H1 (cell line): ENCODE measurements around the gene DACT1. TPM values are rescaled to one million over a fixed set of nuclear protein-coding genes. Genes with fewer than 3 reads are reported as not detected.

Source experiments
- CTCF ChIA-PET: fragments of 300-600 bp; sonication (Branson Sonifier 250); formaldehyde crosslinking; loops from one replicate; lab custom pipeline; 2021; ENCODE audit not compliant: partially characterized antibody; lab: Charles Lee
- POLR2A ChIA-PET: fragments of 300-600 bp; sonication (Branson Sonifier 250); formaldehyde crosslinking; loops from one replicate; lab custom pipeline; 2021; ENCODE audit warnings: inconsistent platforms; ENCODE audit not compliant: partially characterized antibody; lab: Charles Lee
- DNase-seq, 2 experiments: peaks; one replicate each; pipeline versions ENCODE4 v3.0.0 to v3.0.0-alpha.2; 2010 to 2022; ENCODE audit warnings: low spot score in 2 of 2, low read depth in 1 of 2, mixed read lengths in 1 of 2
- FAIRE-seq: peaks from 2 replicates; lab custom pipeline; 2011; peaks lifted over from hg19 to GRCh38; lab: Jason Lieb, UNC
- H2AFZ ChIP-seq: 2 replicates; pipeline ENCODE4 v1.8.1; 2012; ENCODE audit warnings: low read length, inconsistent platforms
- H2AK5ac ChIP-seq: 2 replicates; pipeline ENCODE4 v1.6.1; 2013; ENCODE audit warnings: low read depth, low read length
- H2BK120ac ChIP-seq: replicated peaks from 2 replicates; pipeline ENCODE3; 2013; ENCODE audit warnings: low read depth, low read length, inconsistent platforms
- H2BK12ac ChIP-seq: 2 replicates; pipeline ENCODE4 v1.6.1; 2013; ENCODE audit warnings: low read depth, low read length
- H2BK15ac ChIP-seq: 2 replicates; pipeline ENCODE4 v1.6.1; 2013; ENCODE audit warnings: low read length
- H2BK20ac ChIP-seq: 2 replicates; pipeline ENCODE4 v1.6.1; 2013; ENCODE audit warnings: low read length
- H2BK5ac ChIP-seq: 2 replicates; pipeline ENCODE4 v1.6.1; 2013; ENCODE audit warnings: low read depth, low read length
- H3K14ac ChIP-seq: 2 replicates; pipeline ENCODE4 v1.6.1; 2013; ENCODE audit warnings: inconsistent platforms; ENCODE audit not compliant: insufficient read length
- H3K18ac ChIP-seq: 2 replicates; pipeline ENCODE4 v1.6.1; 2013; ENCODE audit warnings: low read length; ENCODE audit errors: extremely low read depth
- H3K23ac ChIP-seq: 2 replicates; pipeline ENCODE4 v1.6.1; 2013; ENCODE audit warnings: inconsistent platforms; ENCODE audit not compliant: insufficient read length
- H3K23me2 ChIP-seq: 2 replicates; pipeline ENCODE4 v1.6.1; 2013; ENCODE audit warnings: low read depth, low read length
- H3K27ac ChIP-seq: 2 replicates; pipeline ENCODE4 v1.6.1; 2011; ENCODE audit warnings: low read depth, low read length, inconsistent platforms
- H3K27me3 ChIP-seq, 4 experiments: replicated peaks in 1 of 4; 1 replicate in 1 of 4; 2 replicates in 3 of 4; pipeline versions ENCODE4 v1.6.1 to v1.8.1; 2011 to 2013; ENCODE audit warnings: low read length in 3 of 4, mild to moderate bottlenecking in 3 of 4, inconsistent platforms in 2 of 4, mixed read lengths in 2 of 4, moderate library complexity in 1 of 4; ENCODE audit not compliant: control insufficient read depth in 3 of 4, insufficient read depth in 3 of 4; ENCODE audit errors: extremely low read depth in 1 of 4
- H3K36me3 ChIP-seq, 4 experiments: 2 replicates each; pipeline versions ENCODE4 v1.6.1 to v1.8.1; 2011 to 2013; ENCODE audit warnings: mild to moderate bottlenecking in 4 of 4, low read length in 3 of 4, moderate library complexity in 2 of 4, control low read depth in 1 of 4, inconsistent platforms in 1 of 4; ENCODE audit not compliant: insufficient read depth in 4 of 4, control insufficient read depth in 2 of 4
- H3K4ac ChIP-seq: replicated peaks from 2 replicates; pipeline ENCODE3; 2013; ENCODE audit warnings: low read length, low read depth, mixed read lengths, inconsistent platforms; ENCODE audit not compliant: insufficient read length
- H3K4me1 ChIP-seq, 4 experiments: replicated peaks in 1 of 4; 1 replicate in 1 of 4; 2 replicates in 3 of 4; pipeline versions ENCODE4 v1.6.1 to v1.8.1; 2011 to 2013; ENCODE audit warnings: low read length in 3 of 4, inconsistent platforms in 2 of 4, mixed read lengths in 1 of 4; ENCODE audit not compliant: insufficient read depth in 4 of 4, control insufficient read depth in 3 of 4
- H3K4me2 ChIP-seq, 2 experiments: 2 replicates each; pipeline versions ENCODE4 v1.6.1 to v1.8.1; 2011 to 2013; ENCODE audit warnings: low read depth in 2 of 2, low read length in 2 of 2, control low read depth in 1 of 2, inconsistent platforms in 1 of 2, mild to moderate bottlenecking in 1 of 2; ENCODE audit not compliant: insufficient read depth in 1 of 2
- H3K4me3 ChIP-seq, 4 experiments: fragments of 200-600, 300-600 bp in 1 of 4; sonication (generic), shearing (Covaris generic), sonication (Bioruptor Twin) in 1 of 4; 2 replicates each; pipeline versions ENCODE4 v1.5.1 to v1.8.1; 2011 to 2016; ENCODE audit warnings: low read length in 4 of 4, low read depth in 3 of 4, control low read depth in 2 of 4, inconsistent platforms in 2 of 4, mild to moderate bottlenecking in 2 of 4, mixed read lengths in 1 of 4, moderate library complexity in 1 of 4; ENCODE audit not compliant: insufficient read depth in 2 of 4; ENCODE audit errors: extremely low read depth in 1 of 4
- H3K56ac ChIP-seq: replicated peaks from 2 replicates; pipeline ENCODE3; 2013; ENCODE audit warnings: low read depth, mild to moderate bottlenecking, mixed read lengths, low read length, inconsistent platforms; ENCODE audit not compliant: insufficient read length
- H3K79me1 ChIP-seq: 2 replicates; pipeline ENCODE4 v1.6.1; 2013; ENCODE audit warnings: low read depth, low read length, control low read depth
- H3K79me2 ChIP-seq, 2 experiments: 2 replicates each; pipeline versions ENCODE4 v1.6.1 to v1.8.1; 2012 to 2013; ENCODE audit warnings: low read length in 2 of 2, mild to moderate bottlenecking in 2 of 2, inconsistent platforms in 1 of 2; ENCODE audit not compliant: insufficient read depth in 2 of 2, control insufficient read depth in 1 of 2
- H3K9ac ChIP-seq, 4 experiments: replicated peaks in 1 of 4; 1 replicate in 1 of 4; 2 replicates in 3 of 4; pipeline versions ENCODE4 v1.6.1 to v1.8.1; 2011 to 2013; ENCODE audit warnings: low read depth in 3 of 4, low read length in 3 of 4, control low read depth in 2 of 4, mild to moderate bottlenecking in 2 of 4, moderate library complexity in 2 of 4, inconsistent platforms in 1 of 4; ENCODE audit errors: extremely low read depth in 1 of 4
- H3K9me3 ChIP-seq, 2 experiments: 2 replicates each; pipeline versions ENCODE4 v1.6.1 to v1.8.1; 2012 to 2013; ENCODE audit warnings: mild to moderate bottlenecking in 2 of 2, moderate library complexity in 2 of 2, control low read depth in 1 of 2, inconsistent platforms in 1 of 2, low read depth in 1 of 2, low read length in 1 of 2, mixed read lengths in 1 of 2; ENCODE audit not compliant: insufficient read depth in 2 of 2
- H4K20me1 ChIP-seq, 2 experiments: replicated peaks in 1 of 2; 2 replicates each; pipeline versions ENCODE3 to v1.8.1; 2011 to 2013; ENCODE audit warnings: inconsistent platforms in 2 of 2, low read length in 2 of 2, mild to moderate bottlenecking in 1 of 2; ENCODE audit not compliant: insufficient read depth in 2 of 2, control insufficient read depth in 1 of 2
- H4K5ac ChIP-seq: 2 replicates; pipeline ENCODE4 v1.6.1; 2013; ENCODE audit warnings: low read length, low read depth, mixed read lengths, inconsistent platforms; ENCODE audit not compliant: insufficient read length
- H4K8ac ChIP-seq: 2 replicates; pipeline ENCODE4 v1.8.0; 2013; ENCODE audit warnings: mild to moderate bottlenecking, moderate library complexity, low read length, inconsistent platforms; ENCODE audit not compliant: insufficient read depth; ENCODE audit errors: extremely low read depth
- H4K91ac ChIP-seq: replicated peaks from 2 replicates; pipeline ENCODE3; 2013; ENCODE audit warnings: low read length, mixed read lengths, inconsistent platforms; ENCODE audit not compliant: insufficient read length
- BACH1 ChIP-seq: IDR thresholded peaks from 2 replicates; pipeline ENCODE4 v1.6.1; 2012; ENCODE audit warnings: low read length, improper control_type of control experiment
- BRCA1 ChIP-seq: IDR thresholded peaks from 2 replicates; pipeline ENCODE4 v1.6.1; 2012; ENCODE audit warnings: low read depth, low read length, improper control_type of control experiment
- CTCF ChIP-seq, 3 experiments: IDR thresholded peaks; 1 replicate in 2 of 3; 2 replicates in 1 of 3; pipeline versions ENCODE4 v1.5.1 to v1.6.1; 2011; ENCODE audit warnings: low read length in 3 of 3, mild to moderate bottlenecking in 3 of 3, inconsistent platforms in 2 of 3, low read depth in 1 of 3, moderate library complexity in 1 of 3; ENCODE audit not compliant: insufficient read depth in 1 of 3; ENCODE audit errors: control extremely low read depth in 1 of 3
- FOSL1 ChIP-seq: IDR thresholded peaks from 2 replicates; pipeline ENCODE4 v1.6.1; 2011; ENCODE audit warnings: mild to moderate bottlenecking, low read depth, low read length, moderate library complexity; ENCODE audit not compliant: insufficient read depth
- HDAC6 ChIP-seq: IDR thresholded peaks from one replicate; pipeline ENCODE4 v1.7.1; 2012; ENCODE audit warnings: low read depth, mild to moderate bottlenecking, inconsistent platforms, low read length, moderate library complexity
- JUN ChIP-seq: IDR thresholded peaks from 2 replicates; pipeline ENCODE4 v1.6.1; 2011; ENCODE audit warnings: low read depth, mild to moderate bottlenecking, improper control_type of control experiment, low read length
- KDM4A ChIP-seq: IDR thresholded peaks from one replicate; pipeline ENCODE4 v1.7.1; 2012; ENCODE audit warnings: low read depth, mild to moderate bottlenecking, moderate library complexity, low read length, inconsistent platforms; ENCODE audit not compliant: severe bottlenecking
- RNF2 ChIP-seq: fragments of 200-900, 300-1000 bp; sonication (generic); IDR thresholded peaks from 2 replicates; pipeline ENCODE4 v1.7.1; 2016; ENCODE audit warnings: borderline replicate concordance, low read depth, mild to moderate bottlenecking, antibody characterized with exemption, low read length; ENCODE audit not compliant: poor library complexity, severe bottlenecking; ENCODE audit errors: missing control alignments
- SAP30 ChIP-seq: fragments of 300-600 bp; sonication (generic); IDR thresholded peaks from 2 replicates; pipeline ENCODE4 v1.7.1; 2012; ENCODE audit warnings: low read length, moderate library complexity, mild to moderate bottlenecking, inconsistent platforms; ENCODE audit not compliant: insufficient read depth, insufficient replicate concordance
- SRF ChIP-seq: IDR thresholded peaks from 2 replicates; pipeline ENCODE4 v1.6.1; 2011; ENCODE audit warnings: mild to moderate bottlenecking, low read depth, low read length, moderate library complexity
- TAF1 ChIP-seq: IDR thresholded peaks from 2 replicates; pipeline ENCODE4 v1.6.1; 2011; ENCODE audit warnings: mild to moderate bottlenecking, low read depth, low read length
- WGBS, 2 experiments: shearing (Covaris generic) in 1 of 2; methylation state at CpG; one replicate each; pipeline versions ENCODE4 v1.1.6 to v1.1.7; 2013 to 2015; ENCODE audit warnings: low lambda C conversion rate in 2 of 2, mixed read lengths in 2 of 2, inconsistent platforms in 1 of 2, low coverage in 1 of 2, missing lambda C conversion rate in 1 of 2; ENCODE audit not compliant: insufficient replicate concordance in 2 of 2, insufficient coverage in 1 of 2, insufficient read length in 1 of 2; ENCODE audit errors: extremely low coverage in 1 of 2, missing lambda C conversion rate in 1 of 2; 5-methylcytosine and 5-hydroxymethylcytosine counted together
- polyA plus RNA-seq, 7 experiments: library from polyadenylated mRNA; depleted of rRNA in 3 of 7; stranded (reverse) in 5 of 7; unstranded in 2 of 7; fragments of >200 nt in 5 of 7; fragments of 200-250 nt in 2 of 7; gene quantifications; 1 replicate in 5 of 7; 2 replicates in 1 of 7; 4 replicates in 1 of 7; pipeline versions ENCODE4 v1.2.1 to v1.2.3, GENCODE V29; 2011 to 2013; ENCODE audit warnings: missing spikeins in 2 of 7, mixed read lengths in 2 of 7
- total RNA-seq: library from RNA; stranded (reverse); fragmentation: NEBNext Ultra II Directional; extraction: Animal tissue kit (Norgen Biotek cat#: 25700); gene quantifications from 2 replicates; pipeline ENCODE4 v1.2.1, GENCODE V29; 2021

The DACT1 gene
- total and polyA plus RNA-seq, 2 of the 8 experiments (the other 6 are each of a cell fraction or from before 2014, with no cell fraction given): 3.2 to 29.8 TPM

GRCh38 chr14:58607952-58608317 lies 29.8 kb upstream of the DACT1 start:
- Histone ChIP-seq H4K8ac (no peak overlapping the region), H3K36me3 (no peaks in the 10 kb centered on the region), H3K9me3 (no peaks in the 10 kb centered on the region), H3K4me2 (no peak overlapping the region), H3K9ac (no peak overlapping the region), H2BK12ac (no peak overlapping the region), H4K5ac (no peak overlapping the region), H2AK5ac (no peak overlapping the region), H2AFZ (no peak overlapping the region), H3K27ac (no peak overlapping the region), H3K4me1 (no peaks in the 10 kb centered on the region; a peak in 1 of 7 replicates), H3K4me3 (no peak overlapping the region), H2BK20ac (no peak overlapping the region), H3K18ac (no peak overlapping the region), H3K79me2 (no peaks in the 10 kb centered on the region), H3K27me3 (no peaks in the 10 kb centered on the region), H3K23me2 (no peaks in the 10 kb centered on the region), H3K79me1 (no peaks in the 10 kb centered on the region), H2BK120ac (no peak overlapping the region), H3K56ac (no peak overlapping the region), H2BK5ac (no peak overlapping the region), H3K23ac (no peak overlapping the region), H2BK15ac (no peak overlapping the region), H4K20me1 (no peaks in the 10 kb centered on the region), H3K14ac (no peak overlapping the region), H3K4ac (no peak overlapping the region), H4K91ac (no peak overlapping the region)
- FAIRE-seq (no peak), DNase-seq (no peak)
- WGBS, 2 experiments: 79% methylated on average over 3 of the region's 3 CpGs; no CpG with 5 or more reads in 1 of the 2 experiments
- POLR2A ChIA-PET: no interaction called here
- CTCF ChIA-PET: interaction anchor here (1.0 kb wide), 1 partner anchor 32 kb away, joined by 3 read pairs; no protein-coding TSS in a partner anchor
- TF ChIP-seq HDAC6 (no peak), BRCA1 (no peak), TAF1 (no peak), SRF (no peak), CTCF (IDR thresholded peaks at IDR 0.05; ENCODE audit: control extremely low read depth in 1 of 3, insufficient read depth in 1 of 3, low read depth in 1 of 3, low read length in 3 of 3) (no peak), JUN (no peak), SAP30 (no peak), KDM4A (no peak), RNF2 (no peak), BACH1 (no peak), FOSL1 (no peak)
